ENCODE data around the gene MRPL37.
"Not testable (repeated sequence)": the region's sequence is repeated elsewhere in the genome, so short reads cannot be mapped to it uniquely, and the experiment has no call there.

MRPL37 gene

DNA sequence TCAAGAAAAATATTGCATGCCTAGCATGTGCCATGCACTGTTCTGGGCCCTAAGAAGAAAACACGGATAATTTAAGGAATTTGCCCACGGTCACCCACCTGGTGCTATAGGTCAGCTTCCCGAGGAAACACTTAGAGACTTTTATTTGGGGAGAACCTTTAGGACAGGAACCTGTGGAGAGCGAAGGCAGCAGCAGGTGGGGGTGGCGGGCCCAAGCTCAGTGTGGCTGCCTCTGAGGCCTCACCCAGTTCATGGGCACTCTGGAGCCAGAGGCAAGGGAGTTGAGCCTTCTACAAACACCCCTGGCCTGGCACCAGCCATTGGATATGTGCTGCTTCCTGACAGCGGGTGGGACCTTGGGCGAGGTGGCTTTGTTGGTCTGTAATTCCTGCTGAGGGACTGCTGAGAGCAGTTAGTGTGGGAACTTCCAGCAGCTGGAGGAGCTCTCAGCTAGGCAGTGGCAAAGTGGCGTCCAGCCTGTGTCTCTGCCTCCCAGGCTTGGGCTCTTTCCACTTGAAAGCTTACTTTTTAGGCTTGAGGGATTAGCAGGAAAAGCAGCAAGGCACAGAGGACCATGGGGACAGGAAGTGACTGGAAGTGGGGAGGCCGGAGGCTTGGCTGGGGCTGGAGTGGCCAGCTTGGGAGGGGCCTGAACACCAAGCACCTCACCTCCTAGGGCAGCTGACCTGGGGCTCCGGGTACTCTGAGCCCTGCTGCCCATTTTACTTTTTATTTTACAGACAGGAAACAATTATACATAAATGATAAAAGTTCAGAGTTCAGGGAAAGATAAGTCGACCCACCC, 19.1 kb downstream of the MRPL37 start:
- DNase-seq (ENCODE audit: low read depth in 3 of 3, low spot score in 1 of 3) = no peak

DNA sequence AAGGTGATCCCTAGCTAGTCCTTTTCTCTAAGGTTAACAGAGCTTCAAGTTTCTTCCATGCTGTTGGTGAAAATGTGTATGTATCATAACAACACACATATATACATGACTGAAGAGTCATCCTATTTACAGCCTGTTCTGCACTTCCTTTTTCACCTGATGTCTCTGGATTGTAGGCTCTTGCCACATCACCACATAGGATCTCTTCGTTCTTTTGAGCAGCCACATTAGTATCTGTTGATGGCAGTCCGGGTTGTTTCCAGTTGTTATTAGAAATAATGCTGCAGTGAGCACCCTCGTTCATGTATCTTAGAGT, 19.7 kb downstream of the MRPL37 start:
- no peak for DNase-seq (ENCODE audit: low read depth in 3 of 3, low spot score in 1 of 3)

DNA sequence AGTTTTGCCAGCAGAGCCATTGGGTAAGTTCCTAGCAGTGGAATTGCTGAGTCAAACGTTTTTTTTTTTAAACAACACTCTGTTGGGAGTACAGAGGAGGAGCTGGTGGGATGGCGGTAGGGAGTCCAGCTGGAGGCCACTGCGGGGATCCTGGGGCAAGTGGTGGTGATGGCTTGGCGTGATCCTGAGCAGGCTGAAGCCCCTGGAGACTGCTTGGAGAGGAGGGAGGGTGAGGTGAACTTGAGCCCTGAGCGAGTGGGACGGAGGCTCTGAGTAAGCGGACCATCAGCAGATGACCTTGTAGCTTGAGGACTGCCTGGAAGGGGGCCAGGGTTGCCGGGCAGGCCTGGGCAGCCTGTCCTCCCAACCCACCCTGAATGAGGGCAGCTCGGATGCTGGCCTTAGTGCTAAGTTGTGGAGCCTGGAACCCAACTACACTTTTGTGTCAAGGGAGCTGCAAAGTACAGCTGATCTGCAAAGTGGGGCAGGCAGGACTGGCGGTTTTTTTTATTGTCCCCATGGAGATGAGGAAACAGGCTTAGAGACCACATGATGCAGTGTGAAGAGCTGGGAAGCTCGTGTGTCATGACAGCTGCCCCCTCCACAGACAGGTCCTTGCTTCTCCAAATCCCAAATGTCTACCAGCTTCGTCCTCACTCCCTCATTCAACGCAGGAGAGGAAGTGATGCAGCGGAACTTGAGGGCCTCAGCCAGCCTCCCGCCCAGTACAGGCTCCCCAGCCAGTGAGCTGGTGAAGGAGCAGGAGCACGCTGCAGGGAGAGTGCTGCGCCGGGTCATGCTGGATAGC, 20.2 kb downstream of the MRPL37 start:
- no peak for DNase-seq (ENCODE audit: low read depth in 3 of 3, low spot score in 1 of 3)

DNA sequence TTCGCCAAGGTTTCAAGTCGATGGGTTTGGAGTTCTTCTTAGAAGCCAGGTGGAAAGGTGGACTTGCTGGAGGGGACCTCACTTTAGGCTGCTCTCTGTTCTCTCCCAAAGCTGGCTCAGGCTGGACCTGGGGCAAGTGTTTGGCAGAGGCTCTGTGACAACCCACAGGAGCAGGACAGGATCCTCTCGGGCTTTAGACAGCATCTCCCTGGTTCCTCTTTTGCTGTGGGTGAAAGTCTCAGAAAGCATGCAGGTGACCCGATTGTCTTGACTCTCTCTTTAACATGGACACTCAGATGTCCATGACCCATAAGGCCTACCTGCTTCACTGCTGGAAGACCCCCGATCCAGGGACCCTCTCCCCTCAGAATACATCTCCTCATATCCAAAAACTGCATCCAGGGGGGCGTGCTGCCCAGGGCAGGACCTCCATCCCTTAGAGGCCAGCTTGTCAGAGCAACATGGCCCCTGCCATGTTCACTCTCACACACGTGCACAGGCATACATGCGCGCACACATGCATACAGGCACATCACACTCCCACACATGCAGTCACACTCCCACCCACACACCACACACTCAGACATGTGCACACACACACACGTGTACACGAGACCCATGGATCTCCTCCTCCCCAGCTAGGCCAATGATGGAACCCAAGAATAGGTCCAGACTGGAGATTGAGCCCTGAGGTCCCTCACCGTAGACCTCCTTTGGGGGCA, 21.3 kb downstream of the MRPL37 start:
- no peak for DNase-seq (ENCODE audit: low read depth in 3 of 3, low spot score in 1 of 3)

DNA sequence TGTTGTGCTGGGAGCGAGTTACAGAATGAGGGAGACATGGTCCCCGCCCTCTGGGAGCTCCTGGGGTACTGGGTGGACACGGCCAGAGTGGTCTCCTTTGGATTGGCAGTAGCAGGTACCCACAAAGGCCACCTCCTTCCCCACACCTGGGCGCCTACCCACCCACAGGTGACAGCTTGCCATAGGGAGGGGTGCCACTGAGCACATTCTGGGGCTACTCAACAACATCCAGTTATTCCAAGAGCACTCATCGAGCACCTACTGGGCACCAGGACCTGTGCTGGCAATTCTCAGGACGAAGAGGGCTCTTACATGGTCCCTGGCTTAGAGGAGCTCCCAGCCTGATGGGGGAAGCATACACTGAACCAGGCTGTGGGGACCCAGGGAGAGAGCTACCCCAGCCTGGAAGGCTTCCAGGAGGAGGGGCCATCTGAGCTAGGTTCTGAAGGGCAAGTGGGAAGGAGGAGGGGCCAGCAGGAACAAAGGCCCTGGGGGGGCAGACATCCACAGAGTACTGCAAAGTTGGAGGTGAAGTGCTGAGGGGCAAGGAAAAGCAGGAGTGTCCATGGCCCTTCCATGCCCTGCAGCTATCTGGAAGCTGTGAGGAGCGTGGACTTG, 22.0 kb downstream of the MRPL37 start:
- no peak for DNase-seq (ENCODE audit: low read depth in 3 of 3, low spot score in 1 of 3)

DNA sequence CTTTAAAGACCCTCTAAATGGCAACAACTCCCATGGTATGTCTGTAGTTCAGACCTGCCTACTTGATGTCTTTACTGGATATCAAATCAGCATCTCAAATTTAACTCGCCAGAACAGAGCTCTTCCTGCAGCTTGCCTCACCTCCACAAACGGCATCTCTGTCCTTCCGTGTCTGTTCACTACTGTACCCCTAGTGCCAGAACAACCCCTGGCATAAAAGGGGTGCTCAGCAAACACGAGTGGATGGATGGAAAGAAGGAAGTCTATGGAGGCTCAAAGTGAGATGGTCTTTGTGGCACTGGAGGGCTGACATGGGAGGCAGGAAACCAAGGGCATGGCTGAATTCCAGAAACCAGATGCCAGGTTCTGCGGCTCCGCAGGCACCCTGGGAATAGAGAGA, 22.7 kb downstream of the MRPL37 start:
- no peak for DNase-seq (ENCODE audit: low read depth in 3 of 3, low spot score in 1 of 3)

DNA sequence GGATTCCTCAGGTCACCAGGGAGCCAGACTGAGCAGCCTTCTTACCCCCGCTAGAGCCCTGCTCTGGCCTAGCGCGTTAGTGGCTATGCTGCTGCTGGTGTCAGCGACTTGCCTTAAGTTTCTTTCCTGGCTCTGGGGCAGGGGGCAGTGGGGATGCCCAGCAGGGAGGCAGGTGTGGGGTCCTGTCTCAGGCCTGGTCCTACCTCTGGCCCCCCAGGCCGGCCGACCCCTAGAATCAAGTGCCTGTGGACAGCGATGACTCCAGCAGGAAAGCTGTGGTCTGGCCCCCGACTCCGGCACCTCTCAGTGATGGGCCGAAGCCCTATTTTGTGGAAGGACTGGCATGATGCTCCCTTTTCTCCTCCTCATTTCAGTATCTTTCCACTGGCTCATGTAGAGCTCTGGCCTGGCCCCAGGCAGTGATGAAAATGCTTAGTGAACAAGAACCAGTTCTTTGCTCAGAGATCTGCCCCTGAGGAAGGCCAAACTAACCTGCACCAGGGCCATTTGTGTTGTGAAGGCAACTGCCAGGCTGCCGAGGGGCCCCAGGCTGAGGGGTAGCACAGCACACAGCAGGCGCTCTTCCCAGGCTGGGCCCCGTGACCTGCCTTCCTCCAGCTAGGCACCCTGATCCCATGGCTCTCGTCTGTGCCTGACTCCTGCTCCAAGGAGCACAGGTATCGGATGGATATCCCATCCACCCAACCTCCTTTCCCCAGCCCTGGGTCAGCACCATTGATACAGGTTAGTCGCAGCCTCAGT, 23.7 kb downstream of the MRPL37 start:
- DNase-seq (ENCODE audit: low read depth in 3 of 3, low spot score in 1 of 3) = no peak

DNA sequence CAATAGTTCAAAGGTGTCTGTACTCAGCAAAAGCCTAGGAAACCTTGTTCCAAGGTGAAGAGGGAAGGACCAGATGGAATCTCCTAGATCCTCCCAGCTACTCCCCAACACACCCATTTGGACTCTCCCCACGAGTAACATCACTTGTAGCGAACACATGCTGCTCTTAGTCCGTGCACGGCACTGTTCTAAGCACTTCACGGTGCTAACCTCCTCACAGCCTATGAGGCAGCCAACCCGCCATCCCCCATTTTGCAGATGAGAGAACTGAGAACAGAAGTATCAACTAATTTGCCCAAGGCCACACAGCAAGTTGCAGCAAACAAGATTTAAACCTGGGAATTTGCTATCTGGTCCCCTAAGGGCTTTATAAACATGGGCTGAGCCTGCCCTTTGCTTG, 24.3 kb downstream of the MRPL37 start:
- DNase-seq (ENCODE audit: low read depth in 3 of 3, low spot score in 1 of 3) = no peak

DNA sequence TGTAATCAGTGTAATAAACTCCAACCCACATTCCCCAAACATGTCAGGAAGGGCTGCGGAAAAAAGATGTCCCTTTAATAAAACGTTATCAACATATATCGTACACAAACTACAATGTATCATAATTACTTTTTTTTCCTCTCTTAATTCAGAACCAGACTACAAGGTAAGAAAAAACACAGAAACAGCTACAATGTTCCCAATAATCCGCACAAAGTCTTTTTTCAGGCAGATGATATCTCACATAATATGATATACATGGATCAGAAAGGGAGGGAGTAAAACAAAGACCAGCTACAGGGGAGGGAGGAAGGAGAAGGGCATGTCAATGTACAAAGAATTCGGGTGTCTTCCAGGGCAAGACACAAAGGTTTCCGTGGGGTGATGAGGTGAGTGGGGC, 25.4 kb downstream of the MRPL37 start:
- no peak for DNase-seq (ENCODE audit: low read depth in 3 of 3, low spot score in 1 of 3)

DNA sequence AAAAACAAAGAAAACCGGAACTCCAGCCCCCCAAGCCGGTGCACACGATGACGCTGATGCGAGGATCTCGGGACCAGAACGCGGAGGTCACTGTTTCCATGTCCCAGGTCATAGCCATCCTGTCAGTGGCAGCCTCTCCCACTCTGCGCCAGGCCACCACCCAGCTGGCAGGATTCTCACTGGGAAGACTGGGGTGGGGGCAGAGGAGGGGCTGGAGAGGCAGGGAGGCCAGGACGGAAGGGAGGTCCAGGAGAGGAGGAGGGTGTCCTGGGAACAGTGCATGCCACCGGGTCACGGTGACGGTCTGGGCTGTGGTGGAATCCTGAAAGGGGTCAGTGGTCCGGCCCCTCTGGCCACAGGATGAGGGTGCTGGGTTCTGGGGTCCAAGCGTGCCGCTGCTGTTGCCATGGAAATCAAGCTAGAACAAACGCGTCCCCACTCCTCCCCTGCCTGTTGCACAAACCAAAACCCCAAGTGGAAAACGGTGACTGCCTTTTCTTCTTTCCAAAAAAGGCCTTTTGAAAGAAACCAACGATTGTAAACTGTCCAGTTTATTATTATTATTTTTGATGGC, 26.1 kb downstream of the MRPL37 start:
- no peak for DNase-seq (ENCODE audit: low read depth in 3 of 3, low spot score in 1 of 3)

DNA sequence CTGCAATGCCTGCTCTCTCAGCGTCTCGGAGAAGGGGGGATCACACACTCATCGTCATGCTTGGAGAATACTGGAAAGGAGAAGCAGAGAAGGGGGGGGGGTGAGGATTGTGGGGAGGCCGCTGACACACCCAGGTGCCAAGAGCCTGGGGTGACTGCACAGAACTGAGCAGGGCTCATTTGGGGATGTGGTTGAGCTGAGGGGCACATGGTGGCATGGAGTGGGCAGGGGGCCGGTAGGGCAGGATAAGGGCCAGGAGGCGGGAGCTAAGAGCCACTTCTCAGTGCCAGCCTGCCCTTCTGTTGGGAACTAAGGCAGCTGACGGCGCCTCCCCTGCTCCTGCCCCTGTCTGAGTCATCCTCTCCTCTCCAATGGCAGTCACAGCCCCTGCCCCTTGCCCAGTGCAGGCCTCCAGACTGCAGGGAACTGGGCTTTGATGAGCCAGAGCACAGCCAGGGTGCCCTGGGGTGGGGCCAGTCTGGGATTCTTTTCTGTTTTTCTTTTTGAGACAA, 27.2 kb downstream of the MRPL37 start:
- no peak for DNase-seq (ENCODE audit: low read depth in 3 of 3, low spot score in 1 of 3)

DNA sequence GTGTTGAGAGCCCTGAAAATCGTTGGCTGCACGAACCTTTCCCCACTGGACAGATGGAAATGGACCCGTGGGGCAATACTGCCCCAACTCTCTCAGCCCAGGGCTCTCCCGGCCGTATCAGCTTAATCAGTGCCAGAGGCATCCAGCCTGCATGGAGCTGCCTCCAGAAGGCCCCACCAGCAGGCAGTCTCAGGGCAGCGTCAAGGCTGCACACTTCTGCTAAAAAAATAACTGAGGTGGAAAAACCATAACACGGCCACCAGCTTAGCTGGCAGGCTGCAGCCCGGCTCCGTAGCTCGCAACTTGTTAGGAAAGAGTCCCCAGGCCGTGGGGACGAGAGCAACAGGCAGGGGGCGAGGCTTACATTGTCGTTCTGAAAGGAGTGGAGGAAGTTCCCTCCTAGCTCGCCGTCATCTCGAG, 27.9 kb downstream of the MRPL37 start:
- no peak for DNase-seq (ENCODE audit: low read depth in 3 of 3, low spot score in 1 of 3)

DNA sequence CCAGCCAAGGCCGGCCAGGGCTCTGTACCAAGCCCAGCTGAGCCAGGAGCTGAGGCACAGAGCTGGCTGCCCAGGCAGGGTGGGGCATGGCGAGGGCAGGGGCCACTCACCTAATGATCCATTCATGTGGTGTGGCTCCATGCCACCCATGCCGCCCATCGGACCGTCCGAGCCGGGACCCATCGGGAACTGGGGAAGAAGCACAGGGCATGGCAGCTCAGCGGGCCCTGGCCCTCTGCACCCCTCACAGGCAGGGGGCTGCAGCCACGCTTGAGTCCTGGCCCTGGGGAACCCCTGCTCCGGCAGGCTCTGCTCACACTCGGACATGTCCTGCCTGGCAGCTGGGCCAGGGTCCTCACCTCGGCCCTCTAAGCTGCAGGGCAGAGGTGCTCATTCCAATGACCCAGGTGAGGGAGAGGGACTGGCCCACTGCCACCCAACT, 28.7 kb downstream of the MRPL37 start:
- no peak for DNase-seq (ENCODE audit: low read depth in 3 of 3, low spot score in 1 of 3)

DNA sequence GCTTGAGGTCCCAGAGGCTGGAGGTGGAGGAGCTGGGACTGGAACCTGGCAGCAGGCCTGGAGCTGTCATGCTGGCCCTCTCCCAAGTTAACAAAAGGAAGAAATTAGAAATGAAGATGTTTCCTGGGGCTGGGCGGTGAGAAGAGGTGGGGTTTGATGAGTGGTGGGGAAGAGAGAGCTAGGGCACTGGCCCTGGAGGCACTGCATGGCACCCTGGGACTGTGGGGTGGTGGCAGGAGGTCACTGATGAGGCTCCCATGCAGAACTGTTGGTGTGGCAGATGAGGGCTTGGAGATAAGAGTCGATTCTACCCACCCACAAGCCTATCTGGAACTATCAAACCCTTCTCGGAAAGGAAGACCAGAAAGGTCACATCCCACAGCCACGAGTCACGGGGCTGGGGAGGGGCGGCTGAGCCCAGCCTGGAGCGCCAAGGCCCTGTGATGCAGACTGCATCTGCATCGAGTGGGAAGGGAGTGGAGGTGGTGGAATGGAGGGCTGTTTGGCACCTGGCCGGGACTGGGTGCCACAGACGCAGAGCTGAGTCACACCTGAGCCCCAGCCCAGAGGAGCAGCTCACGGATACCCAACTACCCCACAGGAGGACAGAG, 29.4 kb downstream of the MRPL37 start:
- DNase-seq (ENCODE audit: low read depth in 3 of 3, low spot score in 1 of 3) = no peak

DNA sequence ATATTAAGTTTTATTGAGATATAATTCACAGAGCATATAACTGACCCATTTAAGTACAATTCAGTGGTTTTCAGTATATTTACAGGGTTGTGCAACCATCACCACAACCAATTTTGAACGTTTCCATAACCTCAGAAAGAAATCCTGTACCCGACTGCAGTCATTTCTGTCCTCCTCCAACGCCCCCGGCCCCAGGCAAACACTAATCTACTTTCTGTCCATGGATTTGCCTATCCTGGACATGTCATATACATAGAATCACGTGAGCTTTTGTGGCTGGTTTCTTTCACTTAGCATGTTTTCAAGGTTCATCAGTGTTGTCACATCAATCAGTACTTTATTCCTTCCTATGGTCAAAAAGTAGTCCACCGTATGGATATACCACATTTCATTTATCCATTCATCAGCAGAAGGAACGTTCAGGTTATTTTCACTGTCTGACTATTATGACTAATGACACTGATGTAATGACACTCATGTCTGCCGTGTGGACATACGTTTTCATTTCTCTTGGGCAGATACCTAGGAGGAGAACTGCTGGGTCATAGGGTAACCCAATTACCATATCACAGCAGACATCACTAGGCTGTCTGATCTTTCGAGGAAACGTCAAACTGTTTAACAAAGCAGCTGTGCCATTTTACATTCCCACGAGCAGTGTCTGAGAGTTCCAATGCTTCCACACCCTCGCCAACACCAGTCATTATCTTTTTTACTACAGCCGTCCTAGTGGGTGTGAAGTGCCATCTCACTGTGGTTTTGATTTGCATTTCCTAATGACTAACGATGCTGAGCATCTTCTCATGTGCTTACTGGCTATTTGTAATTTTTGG, 30.8 kb downstream of the MRPL37 start:
- DNase-seq (ENCODE audit: low read depth in 3 of 3, low spot score in 1 of 3) = no peak

DNA sequence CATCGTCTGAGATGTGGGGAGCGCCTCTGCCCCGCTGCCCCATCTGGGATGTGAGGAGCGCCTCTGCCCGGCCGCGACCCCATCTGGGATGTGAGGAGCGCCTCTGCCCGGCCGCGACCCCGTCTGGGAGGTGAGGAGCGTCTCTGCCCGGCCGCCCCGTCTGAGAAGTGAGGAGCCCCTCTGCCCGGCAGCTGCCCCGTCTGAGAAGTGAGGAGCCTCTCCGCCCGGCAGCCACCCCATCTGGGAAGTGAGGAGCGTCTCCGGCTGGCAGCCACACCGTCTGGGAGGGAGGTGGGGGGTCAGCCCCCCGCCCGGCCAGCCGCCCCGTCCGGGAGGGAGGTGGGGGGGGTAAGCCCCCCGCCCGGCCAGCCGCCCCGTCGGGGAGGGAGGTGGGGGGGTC, 33.2 kb downstream of the MRPL37 start:
- DNase-seq (ENCODE audit: low read depth in 3 of 3, low spot score in 1 of 3) = not testable (repeated sequence)

DNA sequence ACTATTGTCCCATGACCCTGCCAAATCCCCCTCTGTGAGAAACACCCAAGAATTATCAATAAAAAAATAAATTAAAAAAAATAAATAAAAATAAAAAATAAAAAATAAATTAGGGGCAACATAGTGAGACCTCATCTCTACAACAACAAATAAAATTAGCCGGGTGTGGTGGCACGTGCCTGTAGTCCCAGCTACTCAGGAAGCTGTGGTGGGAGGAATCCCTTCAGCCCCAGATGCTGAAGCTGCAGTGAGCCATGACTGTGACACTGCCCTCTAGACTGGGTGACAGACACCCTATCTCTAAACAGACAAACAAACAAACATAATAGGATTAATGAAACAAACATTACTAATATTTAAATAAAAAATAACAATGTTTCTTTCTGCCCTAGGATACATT, 34.3 kb downstream of the MRPL37 start:
- no peak for DNase-seq (ENCODE audit: low read depth in 3 of 3, low spot score in 1 of 3)

DNA sequence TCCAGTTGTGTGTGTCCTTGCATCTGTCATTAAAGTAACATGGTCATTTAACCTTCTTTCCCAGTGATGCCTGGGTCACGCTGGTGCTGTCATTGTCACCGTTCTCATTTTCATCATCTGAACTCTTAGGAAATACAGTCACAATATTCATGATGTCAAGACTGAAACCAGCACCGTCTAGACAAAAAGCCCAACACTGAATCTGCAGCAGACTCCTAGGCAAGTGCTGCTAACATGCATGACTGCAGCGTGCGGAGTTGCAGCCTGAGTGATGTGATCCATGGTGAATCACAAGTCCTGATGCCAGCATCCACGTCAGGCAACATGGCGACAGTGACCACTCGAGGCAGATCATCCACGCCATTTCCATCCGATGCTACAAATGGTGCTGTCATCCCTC, 37.6 kb downstream of the MRPL37 start:
- DNase-seq (ENCODE audit: low read depth in 3 of 3, low spot score in 1 of 3) = no peak

Data from stimulated activated CD4-positive, alpha-beta T cell treated with anti-CD3 and anti-CD28 coated beads, TNF-alpha, amount 100 ng/mL, for 1 hour (primary cell).